Neural progenitor cell (in vitro differentiated cells): ENCODE measurements around the gene TPSD1. TPM values are rescaled to one million over a fixed set of nuclear protein-coding genes. Genes with fewer than 3 reads are reported as not detected.

Experiments used
- DNase-seq: peaks from one replicate; pipeline ENCODE4 v3.0.0-alpha.2; 2016; ENCODE audit warnings: low spot score
- H2AFZ ChIP-seq: fragments of 200-600 bp; sonication (generic); replicated peaks from 2 replicates; pipeline ENCODE4 v1.6.1; 2016; ENCODE audit warnings: antibody characterized with exemption
- H3F3A ChIP-seq: fragments of 200-600 bp; sonication (generic); 2 replicates; pipeline ENCODE4 v1.6.1; 2016; ENCODE audit warnings: antibody characterized with exemption, low read depth
- H3K27ac ChIP-seq: fragments of 200-600 bp; sonication (generic); 2 replicates; pipeline ENCODE4 v1.5.1; 2016; ENCODE audit warnings: mild to moderate bottlenecking
- H3K27me3 ChIP-seq: fragments of 200-600 bp; sonication (generic); 2 replicates; pipeline ENCODE4 v1.6.1; 2016; ENCODE audit warnings: mild to moderate bottlenecking, moderate library complexity
- H3K36me3 ChIP-seq: fragments of 200-600 bp; sonication (generic); 2 replicates; pipeline ENCODE4 v1.5.1; 2016
- H3K4me1 ChIP-seq: fragments of 200-600 bp; sonication (generic); 2 replicates; pipeline ENCODE4 v1.6.1; 2016; ENCODE audit warnings: mixed run types
- H3K4me2 ChIP-seq: fragments of 200-600 bp; sonication (generic); 2 replicates; pipeline ENCODE4 v1.6.1; 2016
- H3K4me3 ChIP-seq: fragments of 200-600 bp; sonication (generic); 2 replicates; pipeline ENCODE4 v1.5.1; 2016
- H3K79me2 ChIP-seq: fragments of 200-600 bp; sonication (generic); 2 replicates; pipeline ENCODE4 v1.6.1; 2016; ENCODE audit warnings: low read depth
- H3K9ac ChIP-seq: fragments of 200-600 bp; sonication (generic); 2 replicates; pipeline ENCODE4 v1.6.1; 2016
- H3K9me3 ChIP-seq: fragments of 200-600 bp; sonication (generic); 2 replicates; pipeline ENCODE4 v1.5.1; 2016; ENCODE audit warnings: low read depth
- H4K20me1 ChIP-seq: fragments of 200-600 bp; sonication (generic); 2 replicates; pipeline ENCODE4 v1.6.1; 2016; ENCODE audit warnings: low read depth
- H3K27ac Mint-ChIP-seq: 3 replicates; pipeline ENCODE4 v1.8.0; 2021; ENCODE audit warnings: mixed read lengths
- H3K27me3 Mint-ChIP-seq: 2 replicates; pipeline ENCODE4 v1.8.0; 2022; ENCODE audit warnings: low read depth, mild to moderate bottlenecking, inconsistent platforms, moderate library complexity, mixed read lengths; ENCODE audit not compliant: insufficient read depth
- H3K36me3 Mint-ChIP-seq: 3 replicates; pipeline ENCODE4 v1.8.0; 2021; ENCODE audit warnings: mixed read lengths
- H3K4me1 Mint-ChIP-seq: 3 replicates; pipeline ENCODE4 v1.8.0; 2021; ENCODE audit warnings: mixed read lengths
- H3K4me3 Mint-ChIP-seq: 3 replicates; pipeline ENCODE4 v1.8.0; 2021; ENCODE audit warnings: mild to moderate bottlenecking, moderate library complexity, mixed read lengths
- H3K9me3 Mint-ChIP-seq: 3 replicates; pipeline ENCODE4 v1.8.0; 2020; ENCODE audit warnings: mixed read lengths
- CTCF ChIP-seq: fragments of 200-600 bp; sonication (generic); IDR thresholded peaks from 2 replicates; pipeline ENCODE4 v1.5.1; 2017; ENCODE audit warnings: antibody characterized with exemption, mild to moderate bottlenecking
- EZH2 ChIP-seq: fragments of 200-600 bp; sonication (generic); IDR thresholded peaks from 2 replicates; pipeline ENCODE4 v1.6.1; 2017; ENCODE audit warnings: antibody characterized with exemption, mild to moderate bottlenecking, moderate library complexity
- EZH2phosphoT487 ChIP-seq: fragments of 200-600 bp; sonication (generic); IDR thresholded peaks from 2 replicates; pipeline ENCODE4 v1.6.1; 2017; ENCODE audit warnings: antibody characterized with exemption
- total RNA-seq: library from RNA; depleted of rRNA; stranded (reverse); fragments of >200 nt; gene quantifications from 2 replicates; pipeline ENCODE4 v1.2.3, GENCODE V29; 2015; ENCODE audit warnings: low replicate concordance

TPSD1 gene
- total RNA-seq, 1 donor from 2014 or later: not detected

GRCh38 chr16:1277617-1278282 lies 21.9 kb downstream of the TPSD1 start:
- TF ChIP-seq EZH2phosphoT487: no peak
- TF ChIP-seq CTCF: no peak
- no peak for TF ChIP-seq EZH2
- Histone ChIP-seq H3K27ac (no peak overlapping the region), H3K4me3 (no peak overlapping the region), H3K9ac (no peak overlapping the region), H3K79me2 (no peaks in the 10 kb centered on the region), H3K4me2 (peak overlapping the region; percentile 59), H3K27me3 (no peaks in the 10 kb centered on the region), H3K4me1 (peaks cover 14% of the 10 kb centered on the region), H4K20me1 (no peaks in the 10 kb centered on the region), H3K36me3 (no peaks in the 10 kb centered on the region), H3F3A (peaks cover 6% of the 10 kb centered on the region), H2AFZ (no peak overlapping the region), H3K9me3 (no peaks in the 10 kb centered on the region)
- H3K9me3 Mint-ChIP-seq: peaks cover 4% of the 10 kb centered on the region
- no peak overlapping the region for H3K4me3 Mint-ChIP-seq
- H3K4me1 Mint-ChIP-seq: peaks cover 3% of the 10 kb centered on the region
- H3K27ac Mint-ChIP-seq: no peak overlapping the region
- H3K36me3 Mint-ChIP-seq: no peaks in the 10 kb centered on the region
- DNase-seq: no peak
- H3K27me3 Mint-ChIP-seq: peaks cover 12% of the 10 kb centered on the region

GRCh38 chr16:1278477-1278876 lies 22.6 kb downstream of the TPSD1 start:
- Mint-ChIP-seq H3K27ac (no peak overlapping the region), H3K4me1 (peaks cover 8% of the 10 kb centered on the region), H3K4me3 (no peak overlapping the region), H3K36me3 (no peaks in the 10 kb centered on the region), H3K9me3 (peaks cover 4% of the 10 kb centered on the region), H3K27me3 (peaks cover 10% of the 10 kb centered on the region)
- peaks cover 14% of the 10 kb centered on the region for H3K4me1 ChIP-seq
- no peak overlapping the region for H3K27ac ChIP-seq
- peaks cover 6% of the 10 kb centered on the region for H3F3A ChIP-seq
- no peaks in the 10 kb centered on the region for H3K36me3 ChIP-seq
- H3K79me2 ChIP-seq: no peaks in the 10 kb centered on the region
- H3K4me2 ChIP-seq: peak overlapping the region; percentile 59
- no peak overlapping the region for H3K4me3 ChIP-seq
- DNase-seq: peak; percentile 74
- H2AFZ ChIP-seq: no peak overlapping the region
- H3K9me3 ChIP-seq: no peaks in the 10 kb centered on the region
- peak; percentile 12 for TF ChIP-seq CTCF
- no peak for TF ChIP-seq EZH2
- H3K27me3 ChIP-seq: no peaks in the 10 kb centered on the region
- no peak overlapping the region for H3K9ac ChIP-seq
- no peaks in the 10 kb centered on the region for H4K20me1 ChIP-seq

GRCh38 chr16:1279081-1279944 lies 23.4 kb downstream of the TPSD1 start:
- no peaks in the 10 kb centered on the region for H3K9me3 ChIP-seq
- H3K9ac ChIP-seq: no peak overlapping the region
- no peak overlapping the region for H3K4me3 Mint-ChIP-seq
- no peak overlapping the region for H3K4me3 ChIP-seq
- no peaks in the 10 kb centered on the region for H3K36me3 ChIP-seq
- TF ChIP-seq CTCF (no peak), EZH2 (no peak), EZH2phosphoT487 (no peak)
- H3K4me1 Mint-ChIP-seq: peaks cover 10% of the 10 kb centered on the region
- H2AFZ ChIP-seq: no peak overlapping the region
- H3K27me3 ChIP-seq: no peaks in the 10 kb centered on the region
- no peak overlapping the region for H3K27ac Mint-ChIP-seq
- DNase-seq: no peak
- no peaks in the 10 kb centered on the region for H4K20me1 ChIP-seq
- peaks cover 10% of the 10 kb centered on the region for H3K27me3 Mint-ChIP-seq
- H3K27ac ChIP-seq: no peak overlapping the region
- H3K4me1 ChIP-seq: peaks cover 14% of the 10 kb centered on the region
- peaks cover 6% of the 10 kb centered on the region for H3F3A ChIP-seq
- H3K36me3 Mint-ChIP-seq: no peaks in the 10 kb centered on the region
- H3K4me2 ChIP-seq: peak overlapping the region; percentile 59
- no peaks in the 10 kb centered on the region for H3K79me2 ChIP-seq
- H3K9me3 Mint-ChIP-seq: peaks cover 4% of the 10 kb centered on the region
